Panc1 (cell line): ENCODE measurements around the gene KRTAP12-2. TPM values are rescaled to one million over a fixed set of nuclear protein-coding genes. Genes with fewer than 3 reads are reported as not detected.
"Not testable (repeated sequence)": the region's sequence is repeated elsewhere in the genome, so short reads cannot be mapped to it uniquely, and the experiment has no call there.

Experiments used
- ATAC-seq: fragments of 200-7000 bp; cut with Tn5 transposase; 2 replicates; pipeline ENCODE4 v1.9.1; 2020; ENCODE audit warnings: mild to moderate bottlenecking, moderate library complexity
- BruUV-seq: library from RNA; stranded (reverse); fragments of 400-500 nt; replicated peaks from 2 replicates; lab custom pipeline; 2021; lab: Mats Ljungman, UMichigan
- CTCF ChIA-PET: fragments of 300-600 bp; sonication (Branson Sonifier 250); formaldehyde crosslinking; loops from one replicate; lab custom pipeline; 2022; ENCODE audit warnings: antibody characterized with exemption; lab: Charles Lee
- POLR2A ChIA-PET: fragments of 300-600 bp; sonication (Branson Sonifier 250); formaldehyde crosslinking; loops from one replicate; lab custom pipeline; 2022; ENCODE audit warnings: antibody characterized with exemption; lab: Charles Lee
- DNase-seq: peaks from one replicate; pipeline ENCODE4 v3.0.0-alpha.2; 2010; ENCODE audit warnings: low read depth, low spot score
- H3K27ac ChIP-seq: 2 replicates; pipeline ENCODE4 v1.5.1; 2011; ENCODE audit warnings: mild to moderate bottlenecking, low read length, inconsistent platforms
- H3K27me3 ChIP-seq: fragments of 200-500 bp; sonication (Bioruptor generic); 2 replicates; pipeline ENCODE4 v1.6.0; 2014; ENCODE audit warnings: low read length, inconsistent platforms; ENCODE audit not compliant: control insufficient read depth, insufficient read depth
- H3K36me3 ChIP-seq: fragments of 200-500 bp; sonication (Bioruptor generic); 2 replicates; pipeline ENCODE4 v1.5.1; 2014; ENCODE audit warnings: inconsistent platforms, mild to moderate bottlenecking, low read length, moderate library complexity; ENCODE audit not compliant: control insufficient read depth, insufficient read depth
- H3K4me1 ChIP-seq: 2 replicates; pipeline ENCODE4 v1.5.1; 2011; ENCODE audit warnings: inconsistent platforms, mild to moderate bottlenecking, low read length, moderate library complexity; ENCODE audit not compliant: control insufficient read depth, insufficient read depth
- H3K4me3 ChIP-seq, 2 experiments: 2 replicates each; pipeline ENCODE4 v1.5.1; 2011 to 2012; ENCODE audit warnings: low read depth in 2 of 2, low read length in 2 of 2, mild to moderate bottlenecking in 2 of 2, inconsistent platforms in 1 of 2, moderate library complexity in 1 of 2
- H3K9me3 ChIP-seq: fragments of 200-500 bp; sonication (Bioruptor generic); 2 replicates; pipeline ENCODE4 v1.5.1; 2014; ENCODE audit warnings: low read depth, mild to moderate bottlenecking, inconsistent platforms, low read length, moderate library complexity; ENCODE audit not compliant: control insufficient read depth, insufficient read depth
- POLR2AphosphoS5 ChIP-seq: IDR thresholded peaks from 2 replicates; pipeline ENCODE4 v1.6.1; 2012; ENCODE audit warnings: mild to moderate bottlenecking, low read depth, low read length, moderate library complexity
- SIN3A ChIP-seq: IDR thresholded peaks from 2 replicates; pipeline ENCODE4 v1.6.1; 2012; ENCODE audit warnings: low read depth, mild to moderate bottlenecking, low read length, moderate library complexity, borderline replicate concordance; ENCODE audit not compliant: insufficient read depth
- TCF7L2 ChIP-seq: IDR thresholded peaks from 2 replicates; pipeline ENCODE4 v1.6.1; 2011; ENCODE audit warnings: mild to moderate bottlenecking, low read depth, low read length, inconsistent platforms
- in situ Hi-C: cut with HindIII; loops from 2 replicates; pipeline ENCODE4 v1.10.0; 2016; ENCODE audit warnings: low sequenced_read_pairs, low pct_unique_long_range_greater_than_20kb
- intact Hi-C: fragments of 100-400 bp; cut with micrococcal nuclease; formaldehyde crosslinking; loops from one replicate; pipeline ENCODE4 v1.10.0; 2022; ENCODE audit not compliant: unreplicated experiment
- total RNA-seq: library from RNA; stranded (reverse); gene quantifications from one replicate; pipeline ENCODE4 v1.2.1, GENCODE V29; 2021; ENCODE audit not compliant: unreplicated experiment
- TF ChIP-seq, protein P1 (sequence below): fragments of 450-650 bp; IDR thresholded peaks from 2 replicates; pipeline ENCODE4 v1.5.1; 2017; ENCODE audit warnings: mild to moderate bottlenecking
- TF ChIP-seq, protein P2 (sequence below), 2 experiments: IDR thresholded peaks; 2 replicates each; pipeline ENCODE4 v1.6.1; 2011 to 2012; ENCODE audit warnings: low read depth in 2 of 2, control low read depth in 1 of 2, low read length in 1 of 2, mild to moderate bottlenecking in 1 of 2, moderate library complexity in 1 of 2; ENCODE audit not compliant: insufficient read depth in 1 of 2

Gene KRTAP12-2
- total RNA-seq, 1 experiment from 2014 or later: not detected

DNA sequence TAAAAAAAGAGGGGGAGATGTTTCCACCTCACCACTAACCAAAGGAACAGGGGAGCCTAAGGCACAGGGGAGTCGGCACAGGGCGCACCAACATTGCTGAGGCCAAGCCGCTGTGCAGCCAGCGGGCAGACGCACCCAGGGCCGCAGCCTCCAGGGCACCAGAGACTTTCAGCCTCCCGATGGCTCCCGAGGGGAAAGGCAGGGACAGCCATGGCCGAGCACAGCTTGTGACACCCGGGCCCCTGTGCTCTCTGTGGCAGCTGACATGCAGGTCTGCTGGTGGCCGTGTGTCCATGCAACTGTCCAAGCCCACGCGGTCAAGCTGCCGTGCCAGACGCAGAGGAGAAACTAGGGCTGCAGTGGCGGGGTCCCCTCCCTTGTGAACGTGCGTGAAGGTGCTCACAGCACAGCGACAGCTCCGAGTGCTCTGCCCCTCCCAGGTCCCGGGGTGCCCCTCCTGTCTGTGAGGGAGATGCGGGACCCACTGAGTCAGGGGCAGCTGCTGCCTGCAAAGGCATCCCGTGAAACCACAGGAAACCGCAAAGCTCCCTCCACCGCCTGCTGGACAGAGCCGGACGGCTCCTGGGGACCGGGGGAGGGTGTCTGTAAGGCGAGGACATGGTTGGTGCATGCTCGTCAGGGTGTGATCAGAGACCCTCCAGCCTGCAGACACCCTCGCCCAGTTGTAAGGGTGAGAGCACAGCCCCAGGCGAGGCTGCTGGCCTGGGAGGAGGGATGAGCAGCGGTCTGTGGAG, 18.0 kb downstream of the KRTAP12-2 start:
- BruUV-seq: no TSS peak
- no peak for TF ChIP-seq TCF7L2
- TF ChIP-seq, protein P1, sequence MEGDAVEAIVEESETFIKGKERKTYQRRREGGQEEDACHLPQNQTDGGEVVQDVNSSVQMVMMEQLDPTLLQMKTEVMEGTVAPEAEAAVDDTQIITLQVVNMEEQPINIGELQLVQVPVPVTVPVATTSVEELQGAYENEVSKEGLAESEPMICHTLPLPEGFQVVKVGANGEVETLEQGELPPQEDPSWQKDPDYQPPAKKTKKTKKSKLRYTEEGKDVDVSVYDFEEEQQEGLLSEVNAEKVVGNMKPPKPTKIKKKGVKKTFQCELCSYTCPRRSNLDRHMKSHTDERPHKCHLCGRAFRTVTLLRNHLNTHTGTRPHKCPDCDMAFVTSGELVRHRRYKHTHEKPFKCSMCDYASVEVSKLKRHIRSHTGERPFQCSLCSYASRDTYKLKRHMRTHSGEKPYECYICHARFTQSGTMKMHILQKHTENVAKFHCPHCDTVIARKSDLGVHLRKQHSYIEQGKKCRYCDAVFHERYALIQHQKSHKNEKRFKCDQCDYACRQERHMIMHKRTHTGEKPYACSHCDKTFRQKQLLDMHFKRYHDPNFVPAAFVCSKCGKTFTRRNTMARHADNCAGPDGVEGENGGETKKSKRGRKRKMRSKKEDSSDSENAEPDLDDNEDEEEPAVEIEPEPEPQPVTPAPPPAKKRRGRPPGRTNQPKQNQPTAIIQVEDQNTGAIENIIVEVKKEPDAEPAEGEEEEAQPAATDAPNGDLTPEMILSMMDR: no peak
- TF ChIP-seq SIN3A: no peak
- TF ChIP-seq, protein P2, sequence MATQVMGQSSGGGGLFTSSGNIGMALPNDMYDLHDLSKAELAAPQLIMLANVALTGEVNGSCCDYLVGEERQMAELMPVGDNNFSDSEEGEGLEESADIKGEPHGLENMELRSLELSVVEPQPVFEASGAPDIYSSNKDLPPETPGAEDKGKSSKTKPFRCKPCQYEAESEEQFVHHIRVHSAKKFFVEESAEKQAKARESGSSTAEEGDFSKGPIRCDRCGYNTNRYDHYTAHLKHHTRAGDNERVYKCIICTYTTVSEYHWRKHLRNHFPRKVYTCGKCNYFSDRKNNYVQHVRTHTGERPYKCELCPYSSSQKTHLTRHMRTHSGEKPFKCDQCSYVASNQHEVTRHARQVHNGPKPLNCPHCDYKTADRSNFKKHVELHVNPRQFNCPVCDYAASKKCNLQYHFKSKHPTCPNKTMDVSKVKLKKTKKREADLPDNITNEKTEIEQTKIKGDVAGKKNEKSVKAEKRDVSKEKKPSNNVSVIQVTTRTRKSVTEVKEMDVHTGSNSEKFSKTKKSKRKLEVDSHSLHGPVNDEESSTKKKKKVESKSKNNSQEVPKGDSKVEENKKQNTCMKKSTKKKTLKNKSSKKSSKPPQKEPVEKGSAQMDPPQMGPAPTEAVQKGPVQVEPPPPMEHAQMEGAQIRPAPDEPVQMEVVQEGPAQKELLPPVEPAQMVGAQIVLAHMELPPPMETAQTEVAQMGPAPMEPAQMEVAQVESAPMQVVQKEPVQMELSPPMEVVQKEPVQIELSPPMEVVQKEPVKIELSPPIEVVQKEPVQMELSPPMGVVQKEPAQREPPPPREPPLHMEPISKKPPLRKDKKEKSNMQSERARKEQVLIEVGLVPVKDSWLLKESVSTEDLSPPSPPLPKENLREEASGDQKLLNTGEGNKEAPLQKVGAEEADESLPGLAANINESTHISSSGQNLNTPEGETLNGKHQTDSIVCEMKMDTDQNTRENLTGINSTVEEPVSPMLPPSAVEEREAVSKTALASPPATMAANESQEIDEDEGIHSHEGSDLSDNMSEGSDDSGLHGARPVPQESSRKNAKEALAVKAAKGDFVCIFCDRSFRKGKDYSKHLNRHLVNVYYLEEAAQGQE (IDR thresholded peaks at IDR 0.05; ENCODE audit: insufficient read depth in 1 of 2, low read depth in 2 of 2, low read length in 1 of 2): no peak
- TF ChIP-seq POLR2AphosphoS5: no peak
- Histone ChIP-seq H3K9me3 (no peaks in the 10 kb centered on the region), H3K4me3 (no peak overlapping the region), H3K27me3 (no peaks in the 10 kb centered on the region), H3K27ac (no peak overlapping the region), H3K36me3 (no peaks in the 10 kb centered on the region), H3K4me1 (no peaks in the 10 kb centered on the region)
- ChIA-PET CTCF (no interaction called here), POLR2A (no interaction called here)
- intact Hi-C loops (no loop called here), in situ Hi-C loops (no loop called here)
- DNase-seq (no peak), ATAC-seq (no peak)

DNA sequence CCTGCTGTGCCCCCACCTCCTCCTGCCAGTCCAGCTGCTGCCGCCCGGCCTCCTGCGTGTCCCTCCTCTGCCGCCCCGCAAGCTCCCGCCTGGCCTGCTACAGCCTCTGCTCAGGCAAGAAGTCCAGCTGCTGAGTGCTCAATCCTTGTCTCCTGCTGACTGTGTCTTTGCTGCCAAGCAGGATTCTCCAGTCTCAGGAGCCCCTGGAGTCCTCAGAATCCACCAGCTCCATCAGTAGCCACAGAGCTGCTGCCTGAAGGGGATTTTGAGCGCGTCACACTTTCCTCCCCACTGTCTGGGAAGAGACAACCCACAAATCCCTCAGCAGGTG, 19.5 kb downstream of the KRTAP12-2 start:
- intact Hi-C loops (no loop called here), in situ Hi-C loops (no loop called here)
- TF ChIP-seq SIN3A (no peak), POLR2AphosphoS5 (no peak), TCF7L2 (no peak)
- TF ChIP-seq, protein P2 (IDR thresholded peaks at IDR 0.05; ENCODE audit: insufficient read depth in 1 of 2, low read depth in 2 of 2, low read length in 1 of 2): no peak
- TF ChIP-seq, protein P1: no peak
- ChIA-PET CTCF (no interaction called here), POLR2A (no interaction called here)
- no peaks in the 10 kb centered on the region for H3K9me3 ChIP-seq
- no peaks in the 10 kb centered on the region for H3K27me3 ChIP-seq
- no peak for DNase-seq
- no peaks in the 10 kb centered on the region for H3K36me3 ChIP-seq
- H3K4me1 ChIP-seq: no peaks in the 10 kb centered on the region
- ATAC-seq: no peak
- H3K4me3 ChIP-seq: no peak overlapping the region
- H3K27ac ChIP-seq: no peak overlapping the region
- no TSS peak for BruUV-seq

DNA sequence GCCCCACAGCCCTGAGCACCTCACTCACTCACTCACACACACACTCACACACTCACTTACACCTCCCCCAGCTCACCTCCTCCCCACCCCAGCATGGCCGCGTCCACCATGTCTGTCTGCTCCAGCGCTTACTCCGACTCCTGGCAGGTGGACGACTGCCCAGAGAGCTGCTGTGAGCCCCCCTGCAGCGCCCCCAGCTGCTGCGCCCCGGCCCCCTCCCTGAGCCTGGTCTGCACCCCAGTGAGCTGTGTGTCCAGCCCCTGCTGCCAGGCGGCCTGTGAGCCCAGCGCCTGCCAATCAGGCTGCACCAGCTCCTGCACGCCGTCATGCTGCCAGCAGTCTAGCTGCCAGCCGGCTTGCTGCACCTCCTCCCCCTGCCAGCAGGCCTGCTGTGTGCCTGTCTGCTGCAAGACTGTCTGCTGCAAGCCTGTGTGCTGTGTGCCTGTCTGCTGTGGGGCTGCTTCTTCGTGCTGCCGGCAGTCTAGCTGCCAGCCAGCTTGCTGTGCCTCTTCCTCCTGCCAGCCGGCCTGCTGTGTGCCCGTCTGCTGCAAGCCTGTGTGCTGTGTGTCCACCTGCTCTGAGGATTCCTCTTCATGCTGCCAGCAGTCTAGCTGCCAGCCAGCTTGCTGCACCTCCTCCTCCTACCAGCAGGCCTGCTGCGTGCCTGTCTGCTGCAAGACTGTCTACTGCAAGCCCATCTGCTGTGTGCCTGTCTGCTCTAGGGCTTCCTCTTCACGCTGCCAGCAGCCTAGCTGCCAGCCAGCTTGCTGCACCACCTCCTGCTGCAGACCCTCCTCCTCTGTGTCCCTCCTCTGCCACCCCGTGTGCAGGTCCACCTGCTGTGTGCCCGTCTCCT, 20.1 kb downstream of the KRTAP12-2 start, which contains the start of gene KRTAP10-11:
Gene KRTAP10-11, plus strand, starts transcription at position 49 of the 856 bp plus-strand sequence. Its CDS starts 45 bp downstream, at position 94.
- in situ Hi-C loops, H3K4me1 ChIP-seq, ATAC-seq, BruUV-seq, H3K4me3 ChIP-seq, POLR2A ChIA-PET, intact Hi-C loops, H3K27ac ChIP-seq, DNase-seq, H3K27me3 ChIP-seq, H3K36me3 ChIP-seq, H3K9me3 ChIP-seq: not testable (repeated sequence)
- CTCF ChIA-PET: interaction anchor here (0.7 kb wide), 1 partner anchor 44 kb away, joined by 3 read pairs; no protein-coding TSS in a partner anchor
